IMR-90 (cell line): ENCODE data around the gene ADAMTS9. TPM values are rescaled to one million over a fixed set of nuclear protein-coding genes. Genes with fewer than 3 reads are reported as not detected.
A peak's percentile ranks its signal among the peaks of the same experiment; 100 is the strongest.

Experiments
- ATAC-seq: fragments of 200-7000 bp; cut with Tn5 transposase; 2 replicates; pipeline ENCODE4 v1.9.1; 2020; ENCODE audit warnings: low read depth, mild to moderate bottlenecking, moderate library complexity
- BruUV-seq: library from RNA; stranded (reverse); fragments of 400-500 nt; replicated peaks from 2 replicates; lab custom pipeline; 2021; lab: Mats Ljungman, UMichigan
- CTCF ChIA-PET: fragments of 300-600 bp; formaldehyde crosslinking; extraction: SDS; loops from one replicate; lab custom pipeline; 2021; ENCODE audit warnings: antibody characterized with exemption; lab: Yijun Ruan, JAX
- POLR2A ChIA-PET: fragments of 300-600 bp; sonication (Branson Sonifier 250); formaldehyde crosslinking; loops from one replicate; lab custom pipeline; 2022; ENCODE audit warnings: antibody characterized with exemption; ENCODE audit not compliant: unreplicated experiment; lab: Charles Lee
- DNase-seq: peaks from one replicate; pipeline ENCODE4 v3.0.0; 2013
- H2AFZ ChIP-seq: replicated peaks from 2 replicates; pipeline ENCODE3; 2013; ENCODE audit warnings: low read length, mild to moderate bottlenecking; ENCODE audit not compliant: poor library complexity
- H2AK5ac ChIP-seq: 2 replicates; pipeline ENCODE4 v1.6.1; 2013; ENCODE audit warnings: low read depth, low read length, inconsistent platforms
- H2AK9ac ChIP-seq: replicated peaks from 2 replicates; pipeline ENCODE3; 2013; ENCODE audit warnings: mild to moderate bottlenecking, low read depth, low read length, moderate library complexity; ENCODE audit not compliant: poor library complexity
- H2BK120ac ChIP-seq: 2 replicates; pipeline ENCODE4 v1.6.1; 2013; ENCODE audit warnings: low read depth, low read length, inconsistent platforms
- H2BK15ac ChIP-seq: 3 replicates; pipeline ENCODE4 v1.6.1; 2013; ENCODE audit warnings: low read depth, low read length, inconsistent platforms
- H2BK20ac ChIP-seq: 2 replicates; pipeline ENCODE4 v1.6.1; 2013; ENCODE audit warnings: low read depth, mild to moderate bottlenecking, inconsistent platforms, low read length, moderate library complexity
- H2BK5ac ChIP-seq: 2 replicates; pipeline ENCODE4 v1.6.1; 2013; ENCODE audit warnings: mild to moderate bottlenecking, low read depth, low read length, inconsistent platforms; ENCODE audit not compliant: poor library complexity, severe bottlenecking
- H3K14ac ChIP-seq: replicated peaks from 2 replicates; pipeline ENCODE4 v1.6.1; 2013; ENCODE audit warnings: low read depth, low read length, inconsistent platforms
- H3K18ac ChIP-seq: 2 replicates; pipeline ENCODE4 v1.6.1; 2013; ENCODE audit warnings: low read depth, low read length, control low read depth
- H3K23ac ChIP-seq: 2 replicates; pipeline ENCODE4 v1.6.1; 2013; ENCODE audit warnings: low read depth, low read length, inconsistent platforms
- H3K27ac ChIP-seq: 2 replicates; pipeline ENCODE4 v1.5.1; 2013; ENCODE audit warnings: mild to moderate bottlenecking, control low read depth, low read length; ENCODE audit not compliant: insufficient read depth
- H3K27me3 ChIP-seq: 2 replicates; pipeline ENCODE4 v1.6.1; 2013; ENCODE audit warnings: low read length; ENCODE audit not compliant: control insufficient read depth, insufficient read depth
- H3K36me3 ChIP-seq: 2 replicates; pipeline ENCODE4 v1.6.1; 2013; ENCODE audit warnings: low read length, mixed read lengths; ENCODE audit not compliant: control insufficient read depth, insufficient read depth
- H3K4ac ChIP-seq: 2 replicates; pipeline ENCODE4 v1.6.1; 2013; ENCODE audit warnings: low read depth, low read length, inconsistent platforms
- H3K4me1 ChIP-seq: 2 replicates; pipeline ENCODE4 v1.6.1; 2013; ENCODE audit warnings: low read length, mixed read lengths; ENCODE audit not compliant: control insufficient read depth, insufficient read depth
- H3K4me2 ChIP-seq: 2 replicates; pipeline ENCODE4 v1.6.1; 2013; ENCODE audit warnings: low read depth, mild to moderate bottlenecking, control low read depth, low read length, moderate library complexity
- H3K4me3 ChIP-seq: 2 replicates; pipeline ENCODE4 v1.5.1; 2013; ENCODE audit warnings: low read depth, mild to moderate bottlenecking, control low read depth, low read length, moderate library complexity; ENCODE audit not compliant: insufficient read depth
- H3K56ac ChIP-seq: 2 replicates; pipeline ENCODE4 v1.6.1; 2013; ENCODE audit warnings: low read length, inconsistent platforms; ENCODE audit not compliant: insufficient read depth; ENCODE audit errors: extremely low read depth
- H3K79me1 ChIP-seq, 2 experiments: 2 replicates each; pipeline ENCODE4 v1.6.1; 2013; ENCODE audit warnings: low read length in 2 of 2, inconsistent platforms in 1 of 2, low read depth in 1 of 2
- H3K9ac ChIP-seq: 2 replicates; pipeline ENCODE4 v1.6.1; 2013; ENCODE audit warnings: low read depth, low read length, control low read depth
- H3K9me1 ChIP-seq: 2 replicates; pipeline ENCODE4 v1.6.1; 2013; ENCODE audit warnings: low read length, inconsistent platforms; ENCODE audit not compliant: insufficient read depth
- H3K9me3 ChIP-seq: 2 replicates; pipeline ENCODE4 v1.6.1; 2013; ENCODE audit warnings: low read length; ENCODE audit not compliant: control insufficient read depth, insufficient read depth
- H4K20me1 ChIP-seq: 2 replicates; pipeline ENCODE4 v1.6.1; 2013; ENCODE audit warnings: low read length, inconsistent platforms; ENCODE audit not compliant: insufficient read depth
- H4K5ac ChIP-seq: 2 replicates; pipeline ENCODE4 v1.6.1; 2013; ENCODE audit warnings: mild to moderate bottlenecking, low read depth, low read length, control low read depth
- H4K8ac ChIP-seq, 2 experiments: 2 replicates each; pipeline ENCODE4 v1.6.1; 2013; ENCODE audit warnings: low read depth in 2 of 2, low read length in 2 of 2, control low read depth in 1 of 2, inconsistent platforms in 1 of 2
- H4K91ac ChIP-seq: 2 replicates; pipeline ENCODE4 v1.6.1; 2013; ENCODE audit warnings: low read depth, low read length, inconsistent platforms; ENCODE audit not compliant: insufficient read depth
- BHLHE40 ChIP-seq: fragments of 150-350 bp; IDR thresholded peaks from 2 replicates; pipeline ENCODE4 v1.6.1; 2016; ENCODE audit warnings: mild to moderate bottlenecking, low read depth, low read length
- CEBPB ChIP-seq: IDR thresholded peaks from 2 replicates; pipeline ENCODE4 v1.6.1; 2012; ENCODE audit warnings: low read depth, low read length, improper control_type of control experiment
- CHD1 ChIP-seq: IDR thresholded peaks from 2 replicates; pipeline ENCODE4 v1.6.1; 2012; ENCODE audit warnings: low read depth, low read length, improper control_type of control experiment
- FOS ChIP-seq: fragments of 150-350 bp; IDR thresholded peaks from 2 replicates; pipeline ENCODE4 v1.6.1; 2016; ENCODE audit warnings: low read depth, low read length
- MAFK ChIP-seq: IDR thresholded peaks from 2 replicates; pipeline ENCODE4 v1.6.1; 2012; ENCODE audit warnings: low read depth, low read length, improper control_type of control experiment
- MAZ ChIP-seq: IDR thresholded peaks from 2 replicates; pipeline ENCODE4 v1.6.1; 2012; ENCODE audit warnings: low read depth, mild to moderate bottlenecking, low read length, improper control_type of control experiment, moderate library complexity, borderline replicate concordance
- NFE2L2 ChIP-seq: fragments of 150-350 bp; IDR thresholded peaks from 2 replicates; pipeline ENCODE4 v1.6.1; 2016; ENCODE audit warnings: low read depth, mild to moderate bottlenecking, low read length
- POLR2A ChIP-seq: IDR thresholded peaks from 2 replicates; pipeline ENCODE4 v1.6.1; 2012; ENCODE audit warnings: mild to moderate bottlenecking, low read depth, low read length
- RAD21 ChIP-seq: IDR thresholded peaks from 2 replicates; pipeline ENCODE4 v1.6.1; 2012; ENCODE audit warnings: low read length, improper control_type of control experiment
- RFX5 ChIP-seq: IDR thresholded peaks from 2 replicates; pipeline ENCODE4 v1.8.0; 2012; ENCODE audit warnings: low read depth, mild to moderate bottlenecking, low read length, moderate library complexity
- SMC3 ChIP-seq: fragments of 150-350 bp; IDR thresholded peaks from 2 replicates; pipeline ENCODE4 v1.6.1; 2016; ENCODE audit warnings: low read depth, mild to moderate bottlenecking, antibody characterized with exemption, low read length, moderate library complexity
- WGBS, 2 experiments: methylation state at CpG; one replicate each; pipeline versions ENCODE4 v1.1.5 to v1.1.7; 2013; ENCODE audit warnings: missing lambda C conversion rate in 2 of 2; ENCODE audit not compliant: insufficient read length in 1 of 2; ENCODE audit errors: extremely low coverage in 2 of 2; 5-methylcytosine and 5-hydroxymethylcytosine counted together
- dilution Hi-C: fragments of 300-500 bp; cut with HindIII; formaldehyde crosslinking; loops from one replicate; pipeline ENCODE4 v1.14.3; 2018; ENCODE audit warnings: low sequenced_read_pairs; ENCODE audit not compliant: unreplicated experiment
- in situ Hi-C: fragments of 300-500 bp; cut with MboI; formaldehyde crosslinking; loops from 3 replicates; pipeline ENCODE4 v1.14.3; 2019; ENCODE audit warnings: low sequenced_read_pairs, inconsistent platforms, mixed read lengths
- intact Hi-C: fragments of 100-400 bp; cut with micrococcal nuclease; formaldehyde crosslinking; loops from 2 replicates; pipeline ENCODE4 v1.10.0; 2022
- polyA plus RNA-seq, 3 experiments: library from polyadenylated mRNA; depleted of rRNA; stranded (reverse); fragments of >200 nt; gene quantifications; 2 replicates each; pipeline ENCODE4 v1.2.3, GENCODE V29; 2012; ENCODE audit warnings: low replicate concordance in 1 of 3
- total RNA-seq: library from RNA; depleted of rRNA; stranded (reverse); fragments of >200 nt; gene quantifications from 2 replicates; pipeline ENCODE4 v1.2.3, GENCODE V29; 2012
- TF ChIP-seq, protein P1 (sequence below): conservative IDR thresholded peaks from 2 replicates; pipeline ENCODE4 v1.5.1; 2012; ENCODE audit warnings: mild to moderate bottlenecking, low read depth, low read length, improper control_type of control experiment

The ADAMTS9 gene
- total and polyA plus RNA-seq, 2 of the 4 experiments (the other 2 are of a cell fraction) = 0.55 to 1.1 TPM

DNA sequence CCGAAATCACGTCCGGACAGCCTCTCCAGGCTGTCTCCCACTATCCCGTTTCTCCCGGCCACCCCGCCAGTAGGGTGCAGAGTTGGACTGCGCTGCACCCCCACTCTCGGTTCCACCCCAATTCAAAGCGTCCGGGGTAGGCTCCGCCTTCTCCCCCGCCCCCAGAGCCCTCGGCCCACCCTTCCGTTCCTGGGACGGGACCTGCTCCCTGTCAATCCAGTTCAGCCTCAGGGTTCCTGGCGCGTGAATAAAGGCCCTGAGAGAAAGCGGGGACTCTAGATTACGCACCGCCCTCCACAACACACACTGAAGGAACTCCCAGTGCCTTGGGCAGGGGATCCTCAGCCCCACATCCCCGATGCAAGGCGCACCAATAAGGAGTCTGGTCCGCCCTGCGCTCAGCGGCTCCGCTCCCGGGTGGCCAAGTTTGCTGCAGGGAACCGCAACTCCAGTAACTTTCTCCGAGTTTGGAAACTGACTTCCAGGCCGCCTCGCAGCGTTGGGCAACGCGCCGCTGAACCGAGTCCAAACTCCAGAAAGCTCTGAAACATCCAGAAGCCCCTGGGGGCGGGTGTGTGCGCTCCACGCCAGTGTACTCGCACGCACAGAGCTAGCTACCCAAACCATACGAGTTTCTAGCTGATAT is 1.9 kb downstream of the ADAMTS9 start:
- Histone ChIP-seq H4K20me1 (no peaks in the 10 kb centered on the region; the same call in 1 of the 2 replicates), H3K9me1 (no peaks in the 10 kb centered on the region), H3K4me2 (peak overlapping the region; percentile 77), H2BK15ac (peak overlapping the region; percentile 55; the same call in 2 of the 3 replicates), H3K9me3 (no peaks in the 10 kb centered on the region), H3K18ac (peak overlapping the region; percentile 62), H3K79me1 (no peaks in the 10 kb centered on the region), H3K36me3 (peaks cover 4% of the 10 kb centered on the region; the same call in 1 of the 2 replicates), H3K4ac (peak overlapping the region; percentile 68; the same call in 1 of the 2 replicates), H3K27ac (peak overlapping the region; percentile 89), H3K4me3 (peak overlapping the region; percentile 64), H2BK5ac (peak overlapping the region; percentile 68), H4K8ac (peak overlapping the region; percentile 64 to 71), H4K5ac (peak overlapping the region; percentile 58), H3K9ac (peak overlapping the region; percentile 93), H2BK120ac (peak overlapping the region; percentile 52; the same call in 1 of the 2 replicates), H2BK20ac (no peak overlapping the region), H3K27me3 (no peaks in the 10 kb centered on the region), H3K56ac (peak overlapping the region; percentile 45; the same call in 1 of the 2 replicates), H4K91ac (peak overlapping the region; percentile 57; the same call in 1 of the 2 replicates), H2AK9ac (peak overlapping the region; percentile 81), H3K14ac (peak overlapping the region; percentile 16), H3K23ac (peak overlapping the region; percentile 35; the same call in 1 of the 2 replicates), H2AK5ac (no peak overlapping the region), H3K4me1 (peaks cover 3% of the 10 kb centered on the region; the same call in 1 of the 2 replicates), H2AFZ (peak overlapping the region; percentile 93)
- DNase-seq = peak; percentile 88
- TF ChIP-seq MAZ = no peak
- TF ChIP-seq POLR2A = peak; percentile 29
- TF ChIP-seq NFE2L2 = no peak
- TF ChIP-seq MAFK = no peak
- no peak for TF ChIP-seq BHLHE40
- TF ChIP-seq CHD1 = no peak
- TF ChIP-seq SMC3 = no peak
- no peak for TF ChIP-seq FOS
- TF ChIP-seq RAD21 = no peak
- peak; percentile 54 for TF ChIP-seq CEBPB
- no peak for TF ChIP-seq RFX5
- TF ChIP-seq, protein P1, sequence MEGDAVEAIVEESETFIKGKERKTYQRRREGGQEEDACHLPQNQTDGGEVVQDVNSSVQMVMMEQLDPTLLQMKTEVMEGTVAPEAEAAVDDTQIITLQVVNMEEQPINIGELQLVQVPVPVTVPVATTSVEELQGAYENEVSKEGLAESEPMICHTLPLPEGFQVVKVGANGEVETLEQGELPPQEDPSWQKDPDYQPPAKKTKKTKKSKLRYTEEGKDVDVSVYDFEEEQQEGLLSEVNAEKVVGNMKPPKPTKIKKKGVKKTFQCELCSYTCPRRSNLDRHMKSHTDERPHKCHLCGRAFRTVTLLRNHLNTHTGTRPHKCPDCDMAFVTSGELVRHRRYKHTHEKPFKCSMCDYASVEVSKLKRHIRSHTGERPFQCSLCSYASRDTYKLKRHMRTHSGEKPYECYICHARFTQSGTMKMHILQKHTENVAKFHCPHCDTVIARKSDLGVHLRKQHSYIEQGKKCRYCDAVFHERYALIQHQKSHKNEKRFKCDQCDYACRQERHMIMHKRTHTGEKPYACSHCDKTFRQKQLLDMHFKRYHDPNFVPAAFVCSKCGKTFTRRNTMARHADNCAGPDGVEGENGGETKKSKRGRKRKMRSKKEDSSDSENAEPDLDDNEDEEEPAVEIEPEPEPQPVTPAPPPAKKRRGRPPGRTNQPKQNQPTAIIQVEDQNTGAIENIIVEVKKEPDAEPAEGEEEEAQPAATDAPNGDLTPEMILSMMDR = peak; percentile 35
- intact Hi-C loops (loop anchor here (1.0 to 5.0 kb wide), 3 partner anchors 138 to 751 kb away; no protein-coding TSS in a partner anchor), in situ Hi-C loops (no loop called here), dilution Hi-C loops (no loop called here)
- POLR2A ChIA-PET = no interaction called here
- ATAC-seq = peak; percentile 83
- BruUV-seq = no TSS peak
- CTCF ChIA-PET = no interaction called here
- 0% methylated on average over 17 of the region's 42 CpGs; no CpG with 5 or more reads in 1 of the 2 experiments for WGBS, 2 experiments
